K562 (cell line): ENCODE data around the gene ACER3. TPM values are rescaled to one million over a fixed set of nuclear protein-coding genes. Genes with fewer than 3 reads are reported as not detected.
"Not testable (repeated sequence)": the region's sequence is repeated elsewhere in the genome, so short reads cannot be mapped to it uniquely, and the experiment has no call there.

Source experiments
- ATAC-seq: fragments of 200-7000 bp; cut with Tn5 transposase; 3 replicates; pipeline ENCODE4 v1.9.1; 2020; ENCODE audit warnings: moderate library complexity
- BruUV-seq: library from RNA; stranded (reverse); fragments of 400-500 nt; replicated peaks from 2 replicates; lab custom pipeline; 2021; lab: Mats Ljungman, UMichigan
- CTCF ChIA-PET: fragments of 300-600 bp; formaldehyde crosslinking; extraction: SDS; loops from one replicate; lab custom pipeline; 2021; ENCODE audit warnings: low intra/inter-chr PET ratio; lab: Yijun Ruan, JAX
- POLR2A ChIA-PET: fragments of 300-600, 350-650 bp; sonication (Branson Sonifier 250); formaldehyde crosslinking; extraction: SDS; loops from one replicate; lab custom pipeline; 2021; ENCODE audit warnings: antibody characterized with exemption, inconsistent platforms; lab: Yijun Ruan, JAX
- DNase-seq, 4 experiments: peaks; one replicate each; pipeline versions ENCODE4 v3.0.0 to v3.0.0-alpha.2; 2011 to 2018; ENCODE audit warnings: low spot score in 3 of 4, mixed read lengths in 3 of 4; ENCODE audit errors: extremely low read depth in 1 of 4
- FAIRE-seq: peaks from 2 replicates; lab custom pipeline; 2011; peaks lifted over from hg19 to GRCh38; lab: Jason Lieb, UNC
- H2AFZ ChIP-seq: 2 replicates; pipeline ENCODE4 v1.6.0; 2011; ENCODE audit warnings: low read depth, low read length, control low read depth, inconsistent platforms
- H3K27ac ChIP-seq: fragments of 200-600 bp; 3 replicates; pipeline ENCODE4 v1.8.0; 2011; ENCODE audit warnings: low read depth, mild to moderate bottlenecking, control low read depth, inconsistent platforms, low read length, moderate library complexity, mixed read lengths; ENCODE audit errors: extremely low read depth
- H3K27me3 ChIP-seq, 2 experiments: fragments of 300-600 bp in 1 of 2; 2 replicates in 1 of 2; 3 replicates in 1 of 2; pipeline versions ENCODE4 v1.6.0 to v1.8.0; 2011; ENCODE audit warnings: inconsistent platforms in 2 of 2, low read length in 2 of 2, mild to moderate bottlenecking in 1 of 2, mixed read lengths in 1 of 2, moderate library complexity in 1 of 2; ENCODE audit not compliant: control insufficient read depth in 2 of 2, insufficient read depth in 2 of 2
- H3K36me3 ChIP-seq: fragments of 300-600 bp; 3 replicates; pipeline ENCODE4 v1.8.0; 2011; ENCODE audit warnings: mild to moderate bottlenecking, low read length, inconsistent platforms; ENCODE audit not compliant: control insufficient read depth, insufficient read depth
- H3K4me1 ChIP-seq, 2 experiments: fragments of 200-600 bp in 1 of 2; replicated peaks in 1 of 2; 2 replicates in 1 of 2; 3 replicates in 1 of 2; pipeline versions ENCODE4 v1.5.1 to v1.8.0; 2011; ENCODE audit warnings: inconsistent platforms in 2 of 2, low read length in 2 of 2, mild to moderate bottlenecking in 1 of 2, mixed read lengths in 1 of 2, moderate library complexity in 1 of 2; ENCODE audit not compliant: control insufficient read depth in 2 of 2, insufficient read depth in 2 of 2
- H3K4me2 ChIP-seq: 2 replicates; pipeline ENCODE4 v1.6.1; 2011; ENCODE audit warnings: low read length, control low read depth, inconsistent platforms, mixed read lengths; ENCODE audit not compliant: insufficient read depth
- H3K4me3 ChIP-seq: fragments of 200-600 bp; sonication (generic), shearing (Covaris generic); 2 replicates; pipeline ENCODE4 v1.5.1; 2016; ENCODE audit warnings: control low read depth, inconsistent platforms
- H3K79me2 ChIP-seq: fragments of 200-600 bp; 3 replicates; pipeline ENCODE4 v1.8.0; 2011; ENCODE audit warnings: low read length, inconsistent platforms; ENCODE audit not compliant: control insufficient read depth, insufficient read depth
- H3K9ac ChIP-seq, 2 experiments: 2 replicates each; pipeline versions ENCODE4 v1.6.0 to v1.6.1; 2011; ENCODE audit warnings: low read depth in 2 of 2, low read length in 2 of 2, control low read depth in 1 of 2, inconsistent platforms in 1 of 2, mild to moderate bottlenecking in 1 of 2, mixed read lengths in 1 of 2; ENCODE audit not compliant: insufficient read depth in 1 of 2
- H3K9me1 ChIP-seq: one replicate; pipeline ENCODE4 v1.6.0; 2011; ENCODE audit warnings: inconsistent platforms, mild to moderate bottlenecking, low read length, moderate library complexity; ENCODE audit not compliant: control insufficient read depth, insufficient read depth
- H3K9me3 ChIP-seq: replicated peaks from 2 replicates; pipeline ENCODE4 v1.5.1; 2011; ENCODE audit warnings: low read depth, low read length, inconsistent platforms; ENCODE audit not compliant: control insufficient read depth, insufficient read depth
- H4K20me1 ChIP-seq: replicated peaks from 2 replicates; pipeline ENCODE4 v1.6.1; 2011; ENCODE audit warnings: low read length, inconsistent platforms, mixed read lengths; ENCODE audit not compliant: control insufficient read depth, insufficient read depth
- TAF15 ChIP-seq: fragments of 200-400 bp; formaldehyde crosslinking; IDR thresholded peaks from 2 replicates; pipeline ENCODE4 v1.6.1; 2017; ENCODE audit warnings: mild to moderate bottlenecking, low read depth, low read length, moderate library complexity
- ZNF224 ChIP-seq: sonication (generic); formaldehyde crosslinking; IDR thresholded peaks from 2 replicates; pipeline ENCODE4 v1.8.0; 2022; ENCODE audit warnings: mild to moderate bottlenecking, missing genetic modification reagents
- WGBS: fragments of 100-300 bp; shearing (Covaris generic); methylation state at CpG from one replicate; pipeline ENCODE4 v1.1.6; 2016; ENCODE audit warnings: low coverage, mixed read lengths; ENCODE audit not compliant: insufficient coverage; ENCODE audit errors: missing lambda C conversion rate; 5-methylcytosine and 5-hydroxymethylcytosine counted together
- in situ Hi-C: fragments of 300-500 bp; cut with MboI; formaldehyde crosslinking; loops from 4 replicates; pipeline ENCODE4 v1.15.0; 2018; ENCODE audit warnings: inconsistent platforms, mixed read lengths
- intact Hi-C: fragments of 100-400 bp; cut with micrococcal nuclease; formaldehyde crosslinking; loops from 2 replicates; pipeline ENCODE4 v1.14.2; 2022
- polyA plus RNA-seq, 8 experiments: library from polyadenylated mRNA; depleted of rRNA in 4 of 8; stranded (reverse) in 5 of 8; unstranded in 3 of 8; fragments of >200 nt; fragmentation: Nextera tagmentation in 2 of 8; fragmentation: Illumina TruSeq in 1 of 8; extraction: Ambion mirVana in 2 of 8; extraction: Trizol in 1 of 8; gene quantifications; 2 replicates each; pipeline versions ENCODE4 v1.2.1 to v1.2.3, GENCODE V29; 2011 to 2014; ENCODE audit warnings: inconsistent platforms in 1 of 8, missing spikeins in 1 of 8
- total RNA-seq, 7 experiments: library from RNA; depleted of rRNA in 6 of 7; stranded (reverse); fragments of >200 nt in 6 of 7; fragmentation: Illumina TruSeq in 2 of 7; extraction: Trizol in 2 of 7; gene quantifications; 2 replicates each; pipeline versions ENCODE4 v1.2.1 to v1.2.3, GENCODE V29; 2011 to 2021; ENCODE audit warnings: low replicate concordance in 1 of 7
- TF ChIP-seq, protein P1 (sequence below): fragments of 450-650 bp; formaldehyde crosslinking; IDR thresholded peaks from 2 replicates; pipeline ENCODE4 v1.4.0; 2020; ENCODE audit warnings: mild to moderate bottlenecking, mixed read lengths

ACER3 gene
- total and polyA plus RNA-seq, 9 of the 15 experiments (the other 6 are each of a cell fraction or from before 2014, with no cell fraction given): 2.0 to 23.8 (median 9.5) TPM

DNA sequence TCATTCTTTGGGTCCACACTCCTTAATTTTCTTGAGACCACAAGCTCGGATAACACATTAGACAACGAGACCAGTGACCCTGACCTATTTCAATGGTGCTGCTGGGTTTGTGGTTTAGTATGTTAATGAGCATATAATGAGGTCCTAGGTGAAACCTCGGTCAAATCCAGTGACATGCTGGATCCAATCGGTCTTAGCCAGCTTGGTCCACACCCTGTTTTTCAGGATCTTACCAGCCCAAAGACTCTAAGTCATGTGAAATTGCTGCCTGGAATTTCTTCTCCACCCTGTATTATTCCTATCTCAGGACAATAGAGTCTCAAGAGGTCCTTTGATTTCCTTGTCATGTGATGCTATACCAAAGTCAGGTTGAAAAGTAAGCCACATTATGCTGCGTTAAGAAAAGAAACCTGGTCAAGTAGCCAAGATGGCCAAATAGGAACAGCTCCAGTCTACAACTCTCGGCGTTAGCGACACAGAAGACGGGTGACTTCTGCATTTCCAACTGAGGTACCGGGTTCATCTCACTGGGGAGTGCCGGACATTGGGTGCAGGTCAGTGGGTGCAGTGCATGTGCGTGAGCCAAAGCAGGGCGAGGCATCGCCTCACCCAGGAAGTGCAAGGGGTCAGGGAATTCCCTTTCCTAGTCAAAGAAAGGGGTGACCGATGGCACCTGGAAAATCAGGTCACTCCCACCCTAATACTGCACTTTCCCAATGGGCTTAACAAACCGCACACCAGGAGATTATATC is 102.9 kb downstream of the ACER3 start:
- H3K79me2 ChIP-seq, H3K27ac ChIP-seq, H2AFZ ChIP-seq, DNase-seq, H3K4me3 ChIP-seq, H3K36me3 ChIP-seq, CTCF ChIA-PET, BruUV-seq, H3K9ac ChIP-seq, in situ Hi-C loops, H3K9me3 ChIP-seq, FAIRE-seq, H3K27me3 ChIP-seq, intact Hi-C loops, H3K4me1 ChIP-seq, H3K9me1 ChIP-seq, ATAC-seq, H3K4me2 ChIP-seq, H4K20me1 ChIP-seq: not testable (repeated sequence)
- WGBS: 94% methylated on average over 15 of the region's 16 CpGs
- POLR2A ChIA-PET: interaction anchor here (0.7 to 1.0 kb wide), 2 partner anchors 16 to 61 kb away, joined by 3 to 4 read pairs; no protein-coding TSS in a partner anchor
- TF ChIP-seq, protein P1, sequence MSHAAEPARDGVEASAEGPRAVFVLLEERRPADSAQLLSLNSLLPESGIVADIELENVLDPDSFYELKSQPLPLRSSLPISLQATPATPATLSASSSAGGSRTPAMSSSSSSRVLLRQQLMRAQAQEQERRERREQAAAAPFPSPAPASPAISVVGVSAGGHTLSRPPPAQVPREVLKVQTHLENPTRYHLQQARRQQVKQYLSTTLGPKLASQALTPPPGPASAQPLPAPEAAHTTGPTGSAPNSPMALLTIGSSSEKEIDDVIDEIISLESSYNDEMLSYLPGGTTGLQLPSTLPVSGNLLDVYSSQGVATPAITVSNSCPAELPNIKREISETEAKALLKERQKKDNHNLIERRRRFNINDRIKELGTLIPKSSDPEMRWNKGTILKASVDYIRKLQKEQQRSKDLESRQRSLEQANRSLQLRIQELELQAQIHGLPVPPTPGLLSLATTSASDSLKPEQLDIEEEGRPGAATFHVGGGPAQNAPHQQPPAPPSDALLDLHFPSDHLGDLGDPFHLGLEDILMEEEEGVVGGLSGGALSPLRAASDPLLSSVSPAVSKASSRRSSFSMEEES (CRISPR knock-in tag): peak; percentile 40; the same call in 1 of the 2 replicates

DNA sequence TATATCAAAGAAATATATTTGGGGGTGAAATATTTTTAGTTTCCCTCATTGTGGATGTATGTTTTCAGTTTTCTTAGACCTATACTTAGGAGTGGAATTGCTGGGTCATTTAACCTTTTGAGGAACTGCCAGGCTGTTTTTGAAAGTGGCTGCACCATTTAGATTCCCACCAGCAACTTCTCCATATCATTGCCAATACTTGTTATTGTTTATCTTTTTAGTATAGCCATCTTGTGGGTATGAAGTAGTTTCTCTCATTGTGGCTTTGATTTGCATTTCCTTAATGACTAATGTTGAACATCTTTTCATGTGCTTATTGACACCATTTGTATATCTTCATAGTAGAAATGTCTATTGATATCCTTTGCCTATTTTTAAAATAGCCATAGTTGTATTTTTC is 111.3 kb downstream of the ACER3 start:
- in situ Hi-C loops: no loop called here
- no TSS peak for BruUV-seq

More for the DNA sequence above, 111.3 kb downstream of the ACER3 start:
- Histone ChIP-seq H3K27ac (no peak overlapping the region), H3K27me3 (no peaks in the 10 kb centered on the region), H3K36me3 (no peaks in the 10 kb centered on the region), H2AFZ (no peak overlapping the region), H4K20me1 (no peaks in the 10 kb centered on the region), H3K9ac (no peak overlapping the region), H3K4me3 (no peak overlapping the region), H3K4me1 (no peaks in the 10 kb centered on the region), H3K9me1 (no peaks in the 10 kb centered on the region), H3K4me2 (no peak overlapping the region), H3K79me2 (no peaks in the 10 kb centered on the region), H3K9me3 (no peaks in the 10 kb centered on the region)
- FAIRE-seq (no peak), DNase-seq (no peak), ATAC-seq (no peak)
- TF ChIP-seq TAF15: no peak
- no peak for TF ChIP-seq ZNF224 (CRISPR knock-in tag)
- intact Hi-C loops: no loop called here
- ChIA-PET POLR2A (no interaction called here), CTCF (no interaction called here)
